ENCODE results near the gene CCNYL1.
"Not testable (repeated sequence)": the region's sequence is repeated elsewhere in the genome, so short reads cannot be mapped to it uniquely, and the experiment has no call there.

Gene CCNYL1

GRCh38 chr2:207734636-207735512, 23.4 kb downstream of the CCNYL1 start (continued):
- TF ChIP-seq, protein P1, sequence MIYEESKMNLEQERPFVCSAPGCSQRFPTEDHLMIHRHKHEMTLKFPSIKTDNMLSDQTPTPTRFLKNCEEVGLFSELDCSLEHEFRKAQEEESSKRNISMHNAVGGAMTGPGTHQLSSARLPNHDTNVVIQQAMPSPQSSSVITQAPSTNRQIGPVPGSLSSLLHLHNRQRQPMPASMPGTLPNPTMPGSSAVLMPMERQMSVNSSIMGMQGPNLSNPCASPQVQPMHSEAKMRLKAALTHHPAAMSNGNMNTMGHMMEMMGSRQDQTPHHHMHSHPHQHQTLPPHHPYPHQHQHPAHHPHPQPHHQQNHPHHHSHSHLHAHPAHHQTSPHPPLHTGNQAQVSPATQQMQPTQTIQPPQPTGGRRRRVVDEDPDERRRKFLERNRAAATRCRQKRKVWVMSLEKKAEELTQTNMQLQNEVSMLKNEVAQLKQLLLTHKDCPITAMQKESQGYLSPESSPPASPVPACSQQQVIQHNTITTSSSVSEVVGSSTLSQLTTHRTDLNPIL (CRISPR knock-in tag; IDR thresholded peaks at IDR 0.05; ENCODE audit: low read depth) = no peak

GRCh38 chr2:207735513-207735859, 24.0 kb downstream of the CCNYL1 start:
- ATAC-seq = not testable (repeated sequence)

GRCh38 chr2:207743514-207743913, 32.1 kb downstream of the CCNYL1 start:
- TF ChIP-seq ISL1 (CRISPR knock-in tag; IDR thresholded peaks at IDR 0.05) = no peak
- no peak for TF ChIP-seq ESRRG (CRISPR knock-in tag; IDR thresholded peaks at IDR 0.05)
- no peak for TF ChIP-seq ZC3H10 (CRISPR knock-in tag; IDR thresholded peaks at IDR 0.05)
- TF ChIP-seq PPARA (CRISPR knock-in tag; IDR thresholded peaks at IDR 0.05; ENCODE audit: borderline replicate concordance) = no peak
- TF ChIP-seq OSR1 (CRISPR knock-in tag; IDR thresholded peaks at IDR 0.05) = no peak
- TF ChIP-seq ARNTL (CRISPR knock-in tag; IDR thresholded peaks at IDR 0.05; ENCODE audit: borderline replicate concordance, low read depth) = no peak
- TF ChIP-seq ZFP3 (CRISPR knock-in tag; IDR thresholded peaks at IDR 0.05) = no peak
- TF ChIP-seq CSDC2 (CRISPR knock-in tag; IDR thresholded peaks at IDR 0.05) = no peak
- no peak for TF ChIP-seq ZNF70 (CRISPR knock-in tag; IDR thresholded peaks at IDR 0.05)
- TF ChIP-seq, protein P1 (CRISPR knock-in tag; IDR thresholded peaks at IDR 0.05; ENCODE audit: low read depth) = no peak
- TF ChIP-seq ZNF565 (CRISPR knock-in tag; conservative IDR thresholded peaks at IDR 0.05; ENCODE audit: low read depth) = no peak
- TF ChIP-seq ZNF8 (CRISPR knock-in tag; IDR thresholded peaks at IDR 0.05) = no peak
- ATAC-seq = no peak

DNA sequence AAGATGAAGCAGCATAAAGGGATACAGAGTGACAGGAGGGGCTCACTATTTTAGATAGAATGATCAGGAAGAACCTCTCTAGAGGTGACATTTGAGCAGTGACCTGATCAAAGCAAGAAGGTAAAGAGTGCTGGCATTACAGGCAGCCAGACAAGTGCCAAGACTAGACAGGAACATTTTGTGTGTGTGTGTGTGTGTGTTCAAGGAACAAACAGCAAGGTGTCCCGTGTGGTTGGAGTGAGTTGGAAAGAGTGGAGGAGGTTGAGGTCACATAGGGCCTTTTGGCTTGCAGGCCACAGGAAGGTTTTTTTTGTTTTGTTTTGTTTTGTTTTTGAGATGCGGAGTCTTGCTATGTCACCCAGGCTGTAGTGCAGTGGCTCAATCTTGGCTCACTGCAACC, 32.6 kb downstream of the CCNYL1 start:
- ATAC-seq = no peak
- TF ChIP-seq TOX (CRISPR knock-in tag; IDR thresholded peaks at IDR 0.05; ENCODE audit: borderline replicate concordance) (no peak), ZNF8 (CRISPR knock-in tag; IDR thresholded peaks at IDR 0.05) (no peak)
- TF ChIP-seq, protein P2, sequence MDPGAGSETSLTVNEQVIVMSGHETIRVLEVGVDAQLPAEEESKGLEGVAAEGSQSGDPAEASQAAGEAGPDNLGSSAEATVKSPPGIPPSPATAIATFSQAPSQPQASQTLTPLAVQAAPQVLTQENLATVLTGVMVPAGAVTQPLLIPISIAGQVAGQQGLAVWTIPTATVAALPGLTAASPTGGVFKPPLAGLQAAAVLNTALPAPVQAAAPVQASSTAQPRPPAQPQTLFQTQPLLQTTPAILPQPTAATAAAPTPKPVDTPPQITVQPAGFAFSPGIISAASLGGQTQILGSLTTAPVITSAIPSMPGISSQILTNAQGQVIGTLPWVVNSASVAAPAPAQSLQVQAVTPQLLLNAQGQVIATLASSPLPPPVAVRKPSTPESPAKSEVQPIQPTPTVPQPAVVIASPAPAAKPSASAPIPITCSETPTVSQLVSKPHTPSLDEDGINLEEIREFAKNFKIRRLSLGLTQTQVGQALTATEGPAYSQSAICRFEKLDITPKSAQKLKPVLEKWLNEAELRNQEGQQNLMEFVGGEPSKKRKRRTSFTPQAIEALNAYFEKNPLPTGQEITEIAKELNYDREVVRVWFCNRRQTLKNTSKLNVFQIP (CRISPR knock-in tag; IDR thresholded peaks at IDR 0.05; ENCODE audit: borderline replicate concordance, low read depth) = no peak
- TF ChIP-seq, protein P1 (CRISPR knock-in tag; IDR thresholded peaks at IDR 0.05; ENCODE audit: low read depth) = no peak

GRCh38 chr2:207744451-207744850, 33.0 kb downstream of the CCNYL1 start:
- no peak for ATAC-seq

More at GRCh38 chr2:207744451-207744850, 33.0 kb downstream of the CCNYL1 start:
- no peak for TF ChIP-seq PATZ1 (CRISPR knock-in tag; IDR thresholded peaks at IDR 0.05; ENCODE audit: borderline replicate concordance)
- TF ChIP-seq ZFP30 (CRISPR knock-in tag; IDR thresholded peaks at IDR 0.05) = no peak
- TF ChIP-seq SNAI2 (CRISPR knock-in tag; IDR thresholded peaks at IDR 0.05) = no peak
- no peak for TF ChIP-seq CSRNP3 (CRISPR knock-in tag; IDR thresholded peaks at IDR 0.05)
- TF ChIP-seq ESRRG (CRISPR knock-in tag; IDR thresholded peaks at IDR 0.05) = no peak
- no peak for TF ChIP-seq ZFP3 (CRISPR knock-in tag; IDR thresholded peaks at IDR 0.05)
